Activated naive CD4-positive, alpha-beta T cell treated with anti-CD3 and anti-CD28 coated beads, Interleukin-2, amount 50 U/mL, for 16 hours (primary cell): Measurements from ENCODE around the gene PDGFD.

Experiments used
- DNase-seq: peaks from one replicate; pipeline ENCODE4 v3.0.0-alpha.2; 2020

The PDGFD gene

DNA sequence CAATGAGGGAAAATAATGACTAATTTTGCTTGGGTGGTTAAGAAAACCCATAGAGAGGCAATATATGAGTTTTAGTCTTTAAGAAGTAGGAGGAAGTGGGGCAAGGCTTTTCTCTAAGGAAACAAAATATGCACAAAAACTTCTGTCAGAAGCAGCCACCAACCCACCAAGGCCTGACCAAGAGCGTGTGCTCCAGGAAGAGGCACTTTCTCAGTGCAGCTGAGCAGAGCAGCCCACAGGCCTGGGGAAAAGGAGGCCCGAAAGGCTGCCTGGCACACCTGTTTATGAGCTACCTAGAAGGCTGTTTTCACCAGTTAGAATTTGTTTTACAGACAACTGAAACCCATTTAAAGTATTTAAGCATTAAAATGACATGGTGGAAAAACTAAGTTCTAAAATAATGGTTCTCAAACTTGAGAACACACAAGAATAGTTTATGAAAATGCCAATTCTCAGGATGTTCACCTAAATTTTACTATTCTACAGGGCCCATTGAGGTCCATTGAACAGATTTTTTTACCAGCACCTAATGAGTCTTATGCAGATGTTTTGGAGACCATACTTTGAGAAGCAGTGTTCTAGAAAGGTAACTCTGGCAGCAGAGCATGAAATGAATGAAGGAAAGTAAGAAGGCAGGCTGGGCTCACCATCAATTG lies 288.0 kb downstream of the PDGFD start:
- DNase-seq: no peak

DNA sequence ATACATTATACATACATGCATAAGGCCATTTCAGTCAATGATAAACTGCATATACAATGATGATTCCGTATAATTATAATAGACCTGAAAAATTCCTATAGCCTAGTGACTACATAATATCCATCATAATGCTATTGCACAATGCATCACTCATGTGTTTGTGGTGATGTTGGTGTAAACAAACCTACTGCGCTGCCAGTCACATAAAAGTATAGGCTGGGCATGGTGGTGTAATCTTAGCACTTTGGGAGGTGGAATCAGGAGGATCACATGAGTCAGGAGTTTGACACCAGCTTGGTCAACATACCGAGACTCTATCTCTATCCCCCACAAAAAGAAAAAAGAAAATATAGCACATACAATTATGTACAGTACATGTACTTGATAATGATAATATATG lies 291.2 kb downstream of the PDGFD start:
- DNase-seq: no peak

DNA sequence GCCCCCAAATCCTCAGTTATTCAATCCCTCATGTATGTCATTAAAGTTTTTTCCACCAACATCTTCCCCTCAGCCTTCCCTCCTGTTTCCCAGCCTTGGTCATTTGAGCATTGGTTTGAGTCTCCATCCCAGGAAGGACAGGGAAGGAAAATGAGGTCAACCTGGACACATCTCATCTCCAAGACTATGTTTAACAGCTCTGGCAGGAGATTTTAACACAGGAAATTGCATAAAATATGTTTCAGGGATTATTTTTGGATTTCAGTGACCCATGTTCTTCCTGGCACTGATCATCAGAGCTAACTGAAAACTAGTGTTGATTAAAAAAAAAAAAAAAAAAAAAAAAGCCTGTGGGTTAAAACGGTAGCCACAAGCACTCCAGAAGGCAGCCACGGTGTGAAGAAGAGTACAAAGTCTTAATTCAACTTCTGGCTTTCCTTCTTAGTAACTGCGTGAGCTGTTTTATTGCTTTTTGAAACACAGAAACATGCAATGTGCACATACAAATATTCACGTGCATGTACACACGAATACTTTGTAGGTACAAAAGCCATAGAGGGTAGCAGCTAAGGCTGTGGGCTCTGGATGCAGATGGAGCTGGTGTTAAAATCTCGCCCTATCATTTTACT lies 291.9 kb downstream of the PDGFD start:
- DNase-seq: no peak

DNA sequence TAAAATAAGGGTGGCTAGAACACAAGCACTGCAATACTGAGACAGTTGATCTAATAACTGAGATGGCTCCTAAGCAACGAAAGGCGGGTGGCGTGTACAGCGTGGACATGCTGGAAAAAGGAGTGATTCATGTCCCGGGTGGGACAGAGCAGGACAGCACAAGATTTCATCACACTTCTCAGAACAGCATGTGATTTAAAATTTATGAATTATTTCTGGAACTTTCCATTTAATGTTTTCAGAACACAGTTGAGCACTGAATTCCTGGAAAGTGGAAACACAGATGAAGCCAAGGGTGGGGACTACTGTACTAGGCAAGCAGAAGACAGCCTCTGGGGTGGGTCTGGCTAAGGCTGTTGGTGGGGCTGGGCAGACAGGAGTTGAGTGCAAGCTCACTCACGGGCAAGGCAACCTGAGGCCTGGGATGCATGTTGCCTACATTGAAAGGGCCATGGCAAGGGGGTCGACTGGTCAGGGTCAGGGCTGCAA lies 293.1 kb downstream of the PDGFD start:
- no peak for DNase-seq

DNA sequence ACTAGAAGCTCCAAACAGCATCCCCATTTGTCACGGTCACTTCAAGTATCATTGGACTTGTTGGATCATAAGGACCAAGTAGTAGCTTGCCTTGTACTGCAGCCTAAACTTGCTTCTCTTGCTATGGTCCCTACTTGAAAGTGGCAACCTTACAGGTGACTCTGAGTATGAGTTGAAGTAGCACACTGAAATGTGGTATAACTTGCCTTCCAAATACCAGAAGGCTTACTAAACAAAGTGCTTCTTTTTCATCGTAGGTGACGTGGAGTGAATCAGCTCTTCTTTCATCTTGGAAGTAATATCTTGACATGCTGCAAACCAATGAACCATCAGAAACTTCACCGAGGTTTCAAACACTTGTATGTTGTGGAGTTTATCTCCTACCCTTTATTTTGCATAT lies 296.5 kb downstream of the PDGFD start:
- DNase-seq: no peak

DNA sequence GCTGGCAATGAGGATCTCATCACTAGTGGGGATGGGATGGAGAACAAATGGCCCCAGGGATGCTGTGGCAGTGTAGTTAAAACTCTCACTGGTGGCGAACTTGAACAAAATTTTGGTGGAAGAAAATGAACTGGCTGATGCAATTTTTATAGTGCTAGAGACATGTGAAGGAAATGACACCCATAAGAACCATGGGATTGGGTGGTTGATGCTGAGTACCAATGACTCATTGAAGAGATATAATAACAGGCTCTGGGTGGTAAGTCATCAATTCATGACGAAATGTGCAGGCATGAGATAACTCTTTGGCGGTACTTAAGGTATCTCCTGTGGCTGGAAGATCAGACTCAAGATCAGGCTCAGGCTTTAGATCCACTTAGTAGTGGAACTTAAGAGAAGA lies 300.4 kb downstream of the PDGFD start:
- no peak for DNase-seq

DNA sequence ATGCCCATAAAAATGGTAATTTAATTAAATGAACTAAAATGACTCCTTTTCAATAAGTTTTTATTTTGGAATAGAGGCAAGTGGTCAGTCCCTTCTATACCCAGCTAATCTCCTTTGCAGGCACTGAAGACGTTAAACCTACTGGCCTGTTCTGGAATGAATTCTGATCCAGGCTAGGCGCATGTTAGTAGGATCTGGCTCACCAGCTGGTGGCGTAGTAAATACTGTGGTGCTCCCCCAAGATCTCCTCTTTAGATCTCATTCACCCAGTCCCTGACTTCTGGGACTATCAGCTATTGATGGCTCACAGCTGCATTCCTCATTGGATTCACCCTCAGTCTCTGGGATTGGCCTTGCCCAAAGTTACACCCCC lies 301.2 kb downstream of the PDGFD start:
- DNase-seq: no peak

DNA sequence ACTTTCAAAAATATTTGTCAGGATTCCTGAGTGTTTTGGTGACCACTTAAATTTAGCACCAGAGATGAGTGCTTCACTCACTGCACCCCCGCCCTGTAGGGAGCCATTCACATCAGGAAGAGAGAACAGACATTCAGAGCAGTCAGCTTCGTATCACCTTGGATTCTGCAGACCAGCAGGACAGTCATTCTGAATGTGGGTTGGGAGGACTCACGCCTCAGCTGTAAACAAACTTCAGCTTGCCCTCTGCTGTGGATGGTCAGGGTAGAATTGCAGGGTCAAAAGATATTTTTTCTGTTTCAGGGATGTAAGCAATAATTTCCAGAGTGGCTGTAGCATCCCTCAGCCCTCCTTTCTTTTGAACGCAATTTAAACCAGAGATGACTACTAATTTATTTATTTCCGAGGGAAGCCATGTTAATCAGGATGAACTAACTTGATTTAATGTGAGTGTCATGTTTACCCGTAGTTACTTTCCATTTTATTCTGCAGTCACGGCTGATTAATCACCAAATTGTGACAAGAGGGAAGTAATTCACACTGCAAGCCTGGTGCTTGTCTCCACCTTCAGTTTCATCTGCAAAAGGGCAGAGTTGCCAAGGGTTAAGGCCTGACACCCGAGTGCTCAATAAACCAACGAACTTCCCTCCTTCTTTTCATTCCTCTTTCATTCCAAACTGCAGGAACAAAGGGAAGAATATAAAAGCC lies 301.7 kb downstream of the PDGFD start:
- no peak for DNase-seq
